Measurements from ENCODE around the gene MARK2.

- TF ChIP-seq, protein P1, sequence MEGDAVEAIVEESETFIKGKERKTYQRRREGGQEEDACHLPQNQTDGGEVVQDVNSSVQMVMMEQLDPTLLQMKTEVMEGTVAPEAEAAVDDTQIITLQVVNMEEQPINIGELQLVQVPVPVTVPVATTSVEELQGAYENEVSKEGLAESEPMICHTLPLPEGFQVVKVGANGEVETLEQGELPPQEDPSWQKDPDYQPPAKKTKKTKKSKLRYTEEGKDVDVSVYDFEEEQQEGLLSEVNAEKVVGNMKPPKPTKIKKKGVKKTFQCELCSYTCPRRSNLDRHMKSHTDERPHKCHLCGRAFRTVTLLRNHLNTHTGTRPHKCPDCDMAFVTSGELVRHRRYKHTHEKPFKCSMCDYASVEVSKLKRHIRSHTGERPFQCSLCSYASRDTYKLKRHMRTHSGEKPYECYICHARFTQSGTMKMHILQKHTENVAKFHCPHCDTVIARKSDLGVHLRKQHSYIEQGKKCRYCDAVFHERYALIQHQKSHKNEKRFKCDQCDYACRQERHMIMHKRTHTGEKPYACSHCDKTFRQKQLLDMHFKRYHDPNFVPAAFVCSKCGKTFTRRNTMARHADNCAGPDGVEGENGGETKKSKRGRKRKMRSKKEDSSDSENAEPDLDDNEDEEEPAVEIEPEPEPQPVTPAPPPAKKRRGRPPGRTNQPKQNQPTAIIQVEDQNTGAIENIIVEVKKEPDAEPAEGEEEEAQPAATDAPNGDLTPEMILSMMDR (IDR thresholded peaks at IDR 0.05), result no peak
- no peak for TF ChIP-seq POLR2A (IDR thresholded peaks at IDR 0.05)
These were observed 17.1 kb downstream of the MARK2 start for GRCh38 chr11:63855975-63856374.

Data from body of pancreas (tissue), 4 donors.